Measurements from ENCODE around the gene AMBRA1.
A peak's percentile ranks its signal among the peaks of the same experiment; 100 is the strongest.

AMBRA1 gene

GRCh38 chr11:46523290-46523689, 70.5 kb downstream of the AMBRA1 start (continued):
- TF ChIP-seq ESRRG (CRISPR knock-in tag; IDR thresholded peaks at IDR 0.05) (no peak), CSDC2 (CRISPR knock-in tag; IDR thresholded peaks at IDR 0.05) (no peak), ZNF70 (CRISPR knock-in tag; IDR thresholded peaks at IDR 0.05) (no peak), TSHZ2 (CRISPR knock-in tag; IDR thresholded peaks at IDR 0.05) (no peak), ZFP3 (CRISPR knock-in tag; IDR thresholded peaks at IDR 0.05) (no peak), ZC3H10 (CRISPR knock-in tag; IDR thresholded peaks at IDR 0.05) (no peak), TCF4 (CRISPR knock-in tag; IDR thresholded peaks at IDR 0.05; ENCODE audit: borderline replicate concordance) (no peak)

DNA sequence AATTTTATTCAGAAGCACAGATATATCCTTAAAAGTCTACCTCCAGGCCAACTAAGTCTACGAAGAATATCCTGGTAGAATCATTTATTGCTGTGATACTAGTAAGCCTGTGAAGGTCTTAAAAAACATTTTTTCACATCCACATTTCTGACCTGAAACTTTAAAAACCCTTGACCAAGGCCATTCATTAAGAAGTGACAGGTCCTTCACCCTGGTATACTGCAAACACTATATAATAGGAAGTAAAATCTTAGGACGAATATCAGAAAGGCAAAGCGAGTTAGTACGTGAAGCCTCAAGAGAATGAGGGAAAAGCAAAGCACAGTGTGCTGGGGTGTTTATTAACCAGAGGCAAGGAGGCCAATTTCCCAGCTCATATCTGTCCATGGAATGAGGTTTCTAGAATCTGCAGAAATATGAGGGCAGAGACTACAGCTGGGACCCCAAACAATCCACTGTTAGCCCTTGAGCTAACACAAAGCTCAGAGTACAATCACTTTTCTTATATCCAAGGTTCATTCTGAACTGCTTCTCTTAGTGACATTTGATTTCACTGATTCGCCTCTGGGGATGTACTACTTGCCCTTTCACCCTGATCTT, 71.0 kb downstream of the AMBRA1 start:
- no peak for TF ChIP-seq PPARA (CRISPR knock-in tag; IDR thresholded peaks at IDR 0.05; ENCODE audit: borderline replicate concordance)
- no peak for TF ChIP-seq RARB (CRISPR knock-in tag; IDR thresholded peaks at IDR 0.05)
- no peak for TF ChIP-seq BACH2 (CRISPR knock-in tag; IDR thresholded peaks at IDR 0.05; ENCODE audit: borderline replicate concordance)
- TF ChIP-seq ZC3H10 (CRISPR knock-in tag; IDR thresholded peaks at IDR 0.05): no peak
- no peak for TF ChIP-seq ZNF70 (CRISPR knock-in tag; IDR thresholded peaks at IDR 0.05)
- no peak for TF ChIP-seq POU6F1 (CRISPR knock-in tag; IDR thresholded peaks at IDR 0.05; ENCODE audit: borderline replicate concordance, low read depth)
- no peak for ATAC-seq

- peak; percentile 53 for ATAC-seq
- no peak for TF ChIP-seq ZFP30 (CRISPR knock-in tag; IDR thresholded peaks at IDR 0.05)
- TF ChIP-seq ZNF565 (CRISPR knock-in tag; conservative IDR thresholded peaks at IDR 0.05; ENCODE audit: low read depth): no peak
- TF ChIP-seq TSHZ2 (CRISPR knock-in tag; IDR thresholded peaks at IDR 0.05): no peak
- TF ChIP-seq TCF4 (CRISPR knock-in tag; IDR thresholded peaks at IDR 0.05; ENCODE audit: borderline replicate concordance): no peak
- TF ChIP-seq PPARA (CRISPR knock-in tag; IDR thresholded peaks at IDR 0.05; ENCODE audit: borderline replicate concordance): no peak
Measured at GRCh38 chr11:46521961-46522681, 71.7 kb downstream of the AMBRA1 start.

GRCh38 chr11:46520971-46521745, 72.7 kb downstream of the AMBRA1 start:
- ATAC-seq: peak; percentile 60

More at GRCh38 chr11:46520971-46521745, 72.7 kb downstream of the AMBRA1 start:
- no peak for TF ChIP-seq CSDC2 (CRISPR knock-in tag; IDR thresholded peaks at IDR 0.05)
- TF ChIP-seq BACH2 (CRISPR knock-in tag; IDR thresholded peaks at IDR 0.05; ENCODE audit: borderline replicate concordance): no peak
- TF ChIP-seq, protein P1, sequence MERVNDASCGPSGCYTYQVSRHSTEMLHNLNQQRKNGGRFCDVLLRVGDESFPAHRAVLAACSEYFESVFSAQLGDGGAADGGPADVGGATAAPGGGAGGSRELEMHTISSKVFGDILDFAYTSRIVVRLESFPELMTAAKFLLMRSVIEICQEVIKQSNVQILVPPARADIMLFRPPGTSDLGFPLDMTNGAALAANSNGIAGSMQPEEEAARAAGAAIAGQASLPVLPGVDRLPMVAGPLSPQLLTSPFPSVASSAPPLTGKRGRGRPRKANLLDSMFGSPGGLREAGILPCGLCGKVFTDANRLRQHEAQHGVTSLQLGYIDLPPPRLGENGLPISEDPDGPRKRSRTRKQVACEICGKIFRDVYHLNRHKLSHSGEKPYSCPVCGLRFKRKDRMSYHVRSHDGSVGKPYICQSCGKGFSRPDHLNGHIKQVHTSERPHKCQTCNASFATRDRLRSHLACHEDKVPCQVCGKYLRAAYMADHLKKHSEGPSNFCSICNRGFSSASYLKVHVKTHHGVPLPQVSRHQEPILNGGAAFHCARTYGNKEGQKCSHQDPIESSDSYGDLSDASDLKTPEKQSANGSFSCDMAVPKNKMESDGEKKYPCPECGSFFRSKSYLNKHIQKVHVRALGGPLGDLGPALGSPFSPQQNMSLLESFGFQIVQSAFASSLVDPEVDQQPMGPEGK (CRISPR knock-in tag; IDR thresholded peaks at IDR 0.05; ENCODE audit: borderline replicate concordance): no peak
- no peak for TF ChIP-seq ISL1 (CRISPR knock-in tag; IDR thresholded peaks at IDR 0.05)
- no peak for TF ChIP-seq ZNF565 (CRISPR knock-in tag; conservative IDR thresholded peaks at IDR 0.05; ENCODE audit: low read depth)
- TF ChIP-seq, protein P2, sequence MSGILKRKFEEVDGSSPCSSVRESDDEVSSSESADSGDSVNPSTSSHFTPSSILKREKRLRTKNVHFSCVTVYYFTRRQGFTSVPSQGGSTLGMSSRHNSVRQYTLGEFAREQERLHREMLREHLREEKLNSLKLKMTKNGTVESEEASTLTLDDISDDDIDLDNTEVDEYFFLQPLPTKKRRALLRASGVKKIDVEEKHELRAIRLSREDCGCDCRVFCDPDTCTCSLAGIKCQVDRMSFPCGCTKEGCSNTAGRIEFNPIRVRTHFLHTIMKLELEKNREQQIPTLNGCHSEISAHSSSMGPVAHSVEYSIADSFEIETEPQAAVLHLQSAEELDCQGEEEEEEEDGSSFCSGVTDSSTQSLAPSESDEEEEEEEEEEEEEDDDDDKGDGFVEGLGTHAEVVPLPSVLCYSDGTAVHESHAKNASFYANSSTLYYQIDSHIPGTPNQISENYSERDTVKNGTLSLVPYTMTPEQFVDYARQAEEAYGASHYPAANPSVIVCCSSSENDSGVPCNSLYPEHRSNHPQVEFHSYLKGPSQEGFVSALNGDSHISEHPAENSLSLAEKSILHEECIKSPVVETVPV (CRISPR knock-in tag; IDR thresholded peaks at IDR 0.05): no peak
- TF ChIP-seq ZFP3 (CRISPR knock-in tag; IDR thresholded peaks at IDR 0.05): no peak
- no peak for TF ChIP-seq ZC3H10 (CRISPR knock-in tag; IDR thresholded peaks at IDR 0.05)
- TF ChIP-seq TCF4 (CRISPR knock-in tag; IDR thresholded peaks at IDR 0.05; ENCODE audit: borderline replicate concordance): no peak

All from SK-N-SH treated with all-trans-retinoic acid at 6 μM for 48 hours (cell line).